HepG2 (cell line): ENCODE data around the gene JPT2. TPM values are rescaled to one million over a fixed set of nuclear protein-coding genes. Genes with fewer than 3 reads are reported as not detected.
A peak's percentile ranks its signal among the peaks of the same experiment; 100 is the strongest.

Experiments
- ADNP ChIP-seq: sonication (generic); formaldehyde crosslinking; IDR thresholded peaks from 2 replicates; pipeline ENCODE4 v1.4.0; 2020; ENCODE audit warnings: missing genetic modification reagents
- ARID2 ChIP-seq: sonication (generic); formaldehyde crosslinking; IDR thresholded peaks from 2 replicates; pipeline ENCODE4 v1.8.1; 2022; ENCODE audit warnings: mild to moderate bottlenecking, missing genetic modification reagents, borderline replicate concordance
- ATRX ChIP-seq: sonication (generic); formaldehyde crosslinking; IDR thresholded peaks from 2 replicates; pipeline ENCODE4 v1.4.0; 2020; ENCODE audit warnings: missing genetic modification reagents, borderline replicate concordance
- CREM ChIP-seq, 2 experiments: sonication (generic) in 1 of 2; formaldehyde crosslinking in 1 of 2; IDR thresholded peaks; 2 replicates each; pipeline versions ENCODE4 v1.4.0 to v1.6.1; 2016 to 2020; ENCODE audit warnings: antibody characterized with exemption in 1 of 2, mild to moderate bottlenecking in 1 of 2, missing genetic modification reagents in 1 of 2
- MTA1 ChIP-seq: sonication (generic); formaldehyde crosslinking; IDR thresholded peaks from 2 replicates; pipeline ENCODE4 v1.4.0; 2020; ENCODE audit warnings: missing genetic modification reagents, mild to moderate bottlenecking, borderline replicate concordance
- NFATC3 ChIP-seq: sonication (generic); formaldehyde crosslinking; IDR thresholded peaks from 2 replicates; pipeline ENCODE4 v1.5.1; 2020; ENCODE audit warnings: mild to moderate bottlenecking, missing genetic modification reagents
- RAD21 ChIP-seq: fragments of 450-650 bp; formaldehyde crosslinking; IDR thresholded peaks from 2 replicates; pipeline ENCODE4 v1.5.0; 2020; ENCODE audit warnings: mild to moderate bottlenecking
- STAT5B ChIP-seq: sonication (generic); formaldehyde crosslinking; IDR thresholded peaks from 2 replicates; pipeline ENCODE4 v1.4.0; 2020; ENCODE audit warnings: missing genetic modification reagents
- TOPORS ChIP-seq: sonication (generic); formaldehyde crosslinking; IDR thresholded peaks from 2 replicates; pipeline ENCODE4 v1.8.0; 2023; ENCODE audit warnings: mild to moderate bottlenecking, missing genetic modification reagents
- ZNF264 ChIP-seq: sonication (generic); formaldehyde crosslinking; IDR thresholded peaks from 2 replicates; pipeline ENCODE4 v1.4.0; 2020; ENCODE audit warnings: missing genetic modification reagents
- ZNF350 ChIP-seq: sonication (generic); formaldehyde crosslinking; IDR thresholded peaks from 2 replicates; pipeline ENCODE4 v1.4.0; 2020; ENCODE audit warnings: mild to moderate bottlenecking, low read depth, missing genetic modification reagents, borderline replicate concordance
- ZNF678 ChIP-seq: sonication (generic); formaldehyde crosslinking; IDR thresholded peaks from 2 replicates; pipeline ENCODE4 v1.4.0; 2020; ENCODE audit warnings: mild to moderate bottlenecking, missing genetic modification reagents
- ZNF709 ChIP-seq: sonication (generic); formaldehyde crosslinking; IDR thresholded peaks from 2 replicates; pipeline ENCODE4 v1.5.0; 2020; ENCODE audit warnings: mild to moderate bottlenecking, missing genetic modification reagents
- polyA plus RNA-seq, 8 experiments: library from polyadenylated mRNA; depleted of rRNA in 3 of 8; stranded (reverse) in 7 of 8; unstranded in 1 of 8; fragments of >200 nt; fragmentation: Illumina TruSeq in 4 of 8; extraction: Trizol in 4 of 8; gene quantifications; 2 replicates each; pipeline versions ENCODE4 v1.2.1 to v1.2.3, GENCODE V29; 2011 to 2016; ENCODE audit warnings: low read depth in 4 of 8, missing spikeins in 1 of 8, mixed read lengths in 1 of 8; ENCODE audit not compliant: insufficient read depth in 1 of 8
- total RNA-seq, 5 experiments: library from RNA; depleted of rRNA; stranded (reverse); fragments of >200 nt; fragmentation: Illumina TruSeq; extraction: Trizol; gene quantifications; 2 replicates each; pipeline ENCODE4 v1.2.3, GENCODE V29; 2016; ENCODE audit warnings: low read depth in 1 of 5
- TF ChIP-seq, protein P1 (sequence below): IDR thresholded peaks from 2 replicates; pipeline ENCODE4 v1.4.0; 2020; ENCODE audit warnings: mild to moderate bottlenecking, missing genetic modification reagents
- TF ChIP-seq, protein P2 (sequence below): sonication (generic); formaldehyde crosslinking; IDR thresholded peaks from 2 replicates; pipeline ENCODE4 v1.4.0; 2020; ENCODE audit warnings: low read depth, mild to moderate bottlenecking, missing genetic modification reagents
- TF ChIP-seq, protein P3 (sequence below): sonication (generic); formaldehyde crosslinking; IDR thresholded peaks from 2 replicates; pipeline ENCODE4 v1.8.0; 2022; ENCODE audit warnings: mild to moderate bottlenecking, missing genetic modification reagents; ENCODE audit not compliant: insufficient replicate concordance

Gene JPT2
- total and polyA plus RNA-seq, 2 of the 13 experiments (the other 11 are each of a cell fraction or from before 2014, with no cell fraction given): 53.5 to 89.4 TPM

DNA sequence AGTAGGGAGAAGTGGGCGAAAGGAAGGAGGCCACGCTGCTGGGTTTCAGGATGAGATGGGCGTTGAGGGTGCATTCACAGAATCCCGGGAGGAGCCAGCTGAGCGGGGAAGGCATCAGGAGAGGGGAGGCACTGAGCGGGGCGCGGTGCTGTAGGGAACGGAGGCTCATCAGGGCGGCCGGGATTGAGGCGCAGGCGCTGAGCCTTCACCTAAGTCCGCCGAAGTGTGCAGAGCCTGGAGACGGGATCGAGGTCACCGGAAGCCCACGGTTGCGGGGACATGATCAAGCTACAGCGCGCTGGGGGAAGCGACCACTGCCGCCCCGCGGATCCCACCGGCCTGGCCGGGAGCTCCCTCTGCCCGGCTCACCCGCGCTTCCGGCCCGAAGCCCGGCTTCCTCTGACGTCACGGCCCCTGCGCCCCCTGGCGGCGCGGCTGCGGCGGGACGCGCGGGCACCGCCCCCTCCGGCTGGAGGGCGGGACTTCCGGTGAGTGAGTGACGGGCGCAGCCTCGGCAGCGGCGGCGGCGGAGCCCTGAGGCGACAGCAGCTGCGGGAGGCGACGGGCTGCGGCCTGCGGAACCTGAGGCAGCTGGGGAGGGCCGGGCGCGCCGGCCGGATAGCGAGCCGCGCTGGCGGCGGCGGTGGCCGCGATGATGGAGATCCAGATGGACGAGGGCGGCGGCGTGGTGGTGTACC is 27.8 kb downstream of the JPT2 start, which contains the start of gene MAPK8IP3 (continued):
- TF ChIP-seq, protein P1, sequence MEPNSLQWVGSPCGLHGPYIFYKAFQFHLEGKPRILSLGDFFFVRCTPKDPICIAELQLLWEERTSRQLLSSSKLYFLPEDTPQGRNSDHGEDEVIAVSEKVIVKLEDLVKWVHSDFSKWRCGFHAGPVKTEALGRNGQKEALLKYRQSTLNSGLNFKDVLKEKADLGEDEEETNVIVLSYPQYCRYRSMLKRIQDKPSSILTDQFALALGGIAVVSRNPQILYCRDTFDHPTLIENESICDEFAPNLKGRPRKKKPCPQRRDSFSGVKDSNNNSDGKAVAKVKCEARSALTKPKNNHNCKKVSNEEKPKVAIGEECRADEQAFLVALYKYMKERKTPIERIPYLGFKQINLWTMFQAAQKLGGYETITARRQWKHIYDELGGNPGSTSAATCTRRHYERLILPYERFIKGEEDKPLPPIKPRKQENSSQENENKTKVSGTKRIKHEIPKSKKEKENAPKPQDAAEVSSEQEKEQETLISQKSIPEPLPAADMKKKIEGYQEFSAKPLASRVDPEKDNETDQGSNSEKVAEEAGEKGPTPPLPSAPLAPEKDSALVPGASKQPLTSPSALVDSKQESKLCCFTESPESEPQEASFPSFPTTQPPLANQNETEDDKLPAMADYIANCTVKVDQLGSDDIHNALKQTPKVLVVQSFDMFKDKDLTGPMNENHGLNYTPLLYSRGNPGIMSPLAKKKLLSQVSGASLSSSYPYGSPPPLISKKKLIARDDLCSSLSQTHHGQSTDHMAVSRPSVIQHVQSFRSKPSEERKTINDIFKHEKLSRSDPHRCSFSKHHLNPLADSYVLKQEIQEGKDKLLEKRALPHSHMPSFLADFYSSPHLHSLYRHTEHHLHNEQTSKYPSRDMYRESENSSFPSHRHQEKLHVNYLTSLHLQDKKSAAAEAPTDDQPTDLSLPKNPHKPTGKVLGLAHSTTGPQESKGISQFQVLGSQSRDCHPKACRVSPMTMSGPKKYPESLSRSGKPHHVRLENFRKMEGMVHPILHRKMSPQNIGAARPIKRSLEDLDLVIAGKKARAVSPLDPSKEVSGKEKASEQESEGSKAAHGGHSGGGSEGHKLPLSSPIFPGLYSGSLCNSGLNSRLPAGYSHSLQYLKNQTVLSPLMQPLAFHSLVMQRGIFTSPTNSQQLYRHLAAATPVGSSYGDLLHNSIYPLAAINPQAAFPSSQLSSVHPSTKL: peak; percentile 30; the same call in 1 of the 2 replicates
- TF ChIP-seq, protein P2, sequence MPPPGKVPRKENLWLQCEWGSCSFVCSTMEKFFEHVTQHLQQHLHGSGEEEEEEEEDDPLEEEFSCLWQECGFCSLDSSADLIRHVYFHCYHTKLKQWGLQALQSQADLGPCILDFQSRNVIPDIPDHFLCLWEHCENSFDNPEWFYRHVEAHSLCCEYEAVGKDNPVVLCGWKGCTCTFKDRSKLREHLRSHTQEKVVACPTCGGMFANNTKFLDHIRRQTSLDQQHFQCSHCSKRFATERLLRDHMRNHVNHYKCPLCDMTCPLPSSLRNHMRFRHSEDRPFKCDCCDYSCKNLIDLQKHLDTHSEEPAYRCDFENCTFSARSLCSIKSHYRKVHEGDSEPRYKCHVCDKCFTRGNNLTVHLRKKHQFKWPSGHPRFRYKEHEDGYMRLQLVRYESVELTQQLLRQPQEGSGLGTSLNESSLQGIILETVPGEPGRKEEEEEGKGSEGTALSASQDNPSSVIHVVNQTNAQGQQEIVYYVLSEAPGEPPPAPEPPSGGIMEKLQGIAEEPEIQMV (CRISPR knock-in tag): peak; percentile 41; the same call in 1 of the 2 replicates
- TF ChIP-seq, protein P3, sequence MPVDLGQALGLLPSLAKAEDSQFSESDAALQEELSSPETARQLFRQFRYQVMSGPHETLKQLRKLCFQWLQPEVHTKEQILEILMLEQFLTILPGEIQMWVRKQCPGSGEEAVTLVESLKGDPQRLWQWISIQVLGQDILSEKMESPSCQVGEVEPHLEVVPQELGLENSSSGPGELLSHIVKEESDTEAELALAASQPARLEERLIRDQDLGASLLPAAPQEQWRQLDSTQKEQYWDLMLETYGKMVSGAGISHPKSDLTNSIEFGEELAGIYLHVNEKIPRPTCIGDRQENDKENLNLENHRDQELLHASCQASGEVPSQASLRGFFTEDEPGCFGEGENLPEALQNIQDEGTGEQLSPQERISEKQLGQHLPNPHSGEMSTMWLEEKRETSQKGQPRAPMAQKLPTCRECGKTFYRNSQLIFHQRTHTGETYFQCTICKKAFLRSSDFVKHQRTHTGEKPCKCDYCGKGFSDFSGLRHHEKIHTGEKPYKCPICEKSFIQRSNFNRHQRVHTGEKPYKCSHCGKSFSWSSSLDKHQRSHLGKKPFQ (CRISPR knock-in tag): peak; percentile 75
- TF ChIP-seq ZNF709 (CRISPR knock-in tag) (peak; percentile 86; the same call in 1 of the 2 replicates), STAT5B (no peak), NFATC3 (CRISPR knock-in tag) (no peak), TOPORS (no peak), CREM (IDR thresholded peaks at IDR 0.05) (peak; percentile 61), CREM (CRISPR knock-in tag; IDR thresholded peaks at IDR 0.05) (no peak), ATRX (CRISPR knock-in tag) (no peak), MTA1 (CRISPR knock-in tag) (peak; percentile 74; the same call in 1 of the 2 replicates), ADNP (no peak), ZNF264 (peak; percentile 82), ARID2 (CRISPR knock-in tag) (no peak), ZNF678 (CRISPR knock-in tag) (peak; percentile 62; the same call in 1 of the 2 replicates), ZNF350 (CRISPR knock-in tag) (no peak), RAD21 (CRISPR knock-in tag) (peak; percentile 78)
